AG09309 (cell line): Measurements from ENCODE around the gene ABHD17B.

Experiments used
- DNase-seq: peaks from one replicate; pipeline ENCODE4 v3.0.0-alpha.2; 2010; ENCODE audit warnings: low read depth
- H3K4me3 ChIP-seq: 2 replicates; pipeline ENCODE4 v1.5.1; 2011; ENCODE audit warnings: mild to moderate bottlenecking, low read depth, low read length, moderate library complexity; ENCODE audit not compliant: control insufficient read depth
- CTCF ChIP-seq: IDR thresholded peaks from 2 replicates; pipeline ENCODE4 v1.5.1; 2011; ENCODE audit warnings: mild to moderate bottlenecking, low read depth, low read length, inconsistent platforms; ENCODE audit not compliant: insufficient read depth, control insufficient read depth; ENCODE audit errors: missing control alignments

Gene ABHD17B

GRCh38 chr9:71854811-71855210 is 56.2 kb downstream of the ABHD17B start:
- TF ChIP-seq CTCF: no peak
- DNase-seq: no peak
- no peak overlapping the region for H3K4me3 ChIP-seq

GRCh38 chr9:71853084-71853483 is 57.9 kb downstream of the ABHD17B start:
- DNase-seq: no peak
- no peak overlapping the region for H3K4me3 ChIP-seq
- TF ChIP-seq CTCF: no peak

- DNase-seq: no peak
- no peak for TF ChIP-seq CTCF
- H3K4me3 ChIP-seq: no peak overlapping the region
Measured at GRCh38 chr9:71850996-71851395, 60.0 kb downstream of the ABHD17B start.

- TF ChIP-seq CTCF: no peak
Measured at GRCh38 chr9:71847892-71848291, 63.1 kb downstream of the ABHD17B start.

GRCh38 chr9:71844808-71845207 is 66.2 kb downstream of the ABHD17B start:
- TF ChIP-seq CTCF: no peak
- DNase-seq: no peak
- H3K4me3 ChIP-seq: no peak overlapping the region

More at GRCh38 chr9:71847892-71848291, 63.1 kb downstream of the ABHD17B start:
- no peak overlapping the region for H3K4me3 ChIP-seq
- DNase-seq: no peak

GRCh38 chr9:71839668-71840067 is 71.3 kb downstream of the ABHD17B start:
- no peak overlapping the region for H3K4me3 ChIP-seq
- no peak for DNase-seq
- no peak for TF ChIP-seq CTCF

GRCh38 chr9:71835596-71835995 is 75.4 kb downstream of the ABHD17B start:
- H3K4me3 ChIP-seq: no peak overlapping the region
- no peak for TF ChIP-seq CTCF
- no peak for DNase-seq
